A549 (cell line): Measurements from ENCODE around the gene MPHOSPH6. TPM values are rescaled to one million over a fixed set of nuclear protein-coding genes. Genes with fewer than 3 reads are reported as not detected.

Source experiments
- ATAC-seq, 2 experiments: fragments of 200-7000 bp in 1 of 2; fragments of >200 bp in 1 of 2; cut with Nextera tagmentation in 1 of 2; cut with Tn5 transposase in 1 of 2; 3 replicates each; pipeline versions ENCODE4 v1.8.0 to v1.9.1; 2018 to 2020; ENCODE audit warnings: mild to moderate bottlenecking in 1 of 2, moderate library complexity in 1 of 2
- CTCF ChIA-PET: fragments of 300-600 bp; sonication (Branson Sonifier 250); formaldehyde crosslinking; extraction: SDS; loops from one replicate; lab custom pipeline; 2021; ENCODE audit warnings: antibody characterized with exemption, inconsistent platforms; lab: Yijun Ruan, JAX
- POLR2A ChIA-PET: fragments of 350-600 bp; formaldehyde crosslinking; extraction: SDS; loops from one replicate; lab custom pipeline; 2021; ENCODE audit warnings: antibody characterized with exemption, inconsistent platforms; lab: Yijun Ruan, JAX
- DNase-seq, 2 experiments: peaks; one replicate each; pipeline versions ENCODE4 v3.0.0 to v3.0.0-alpha.2; 2011 to 2016; ENCODE audit warnings: low read depth in 1 of 2, low spot score in 1 of 2
- FAIRE-seq: peaks from 2 replicates; lab custom pipeline; 2011; peaks lifted over from hg19 to GRCh38; lab: Jason Lieb, UNC
- H3K27ac ChIP-seq, 2 experiments: fragments of >200 bp; sonication (Bioruptor Twin); formaldehyde crosslinking; 3 replicates each; pipeline ENCODE4 v1.5.1; 2016 to 2017
- H3K4me1 ChIP-seq: fragments of >200 bp; sonication (Bioruptor Twin); formaldehyde crosslinking; 3 replicates; pipeline ENCODE4 v1.6.1; 2016
- H3K4me2 ChIP-seq: fragments of >200 bp; sonication (Bioruptor Twin); formaldehyde crosslinking; 3 replicates; pipeline ENCODE4 v1.6.1; 2016
- H3K4me3 ChIP-seq: fragments of >200 bp; sonication (Bioruptor Twin); formaldehyde crosslinking; 3 replicates; pipeline ENCODE4 v1.5.1; 2016
- H3K9me3 ChIP-seq: fragments of >200 bp; sonication (Bioruptor Twin); formaldehyde crosslinking; 3 replicates; pipeline ENCODE4 v1.6.1; 2016
- ATOH8 ChIP-seq: fragments of 250-450 bp; sonication (Bioruptor Pico); IDR thresholded peaks from 2 replicates; pipeline ENCODE4 v1.5.0; 2020; ENCODE audit warnings: low read depth, mild to moderate bottlenecking, moderate library complexity
- BHLHE40 ChIP-seq: IDR thresholded peaks from 2 replicates; pipeline ENCODE4 v1.6.1; 2012; ENCODE audit warnings: low read depth, low read length, inconsistent platforms
- CBX8 ChIP-seq: fragments of 200-600 bp; sonication (generic); IDR thresholded peaks from 2 replicates; pipeline ENCODE4 v1.6.1; 2016
- CHD2 ChIP-seq: fragments of 150-350 bp; IDR thresholded peaks from 2 replicates; pipeline ENCODE4 v1.6.1; 2014; ENCODE audit warnings: low read length; ENCODE audit not compliant: partially characterized antibody
- CHD4 ChIP-seq: fragments of 200-600 bp; sonication (generic); IDR thresholded peaks from 2 replicates; pipeline ENCODE4 v1.6.1; 2016; ENCODE audit warnings: antibody characterized with exemption, mild to moderate bottlenecking, borderline replicate concordance
- EHF ChIP-seq: fragments of 250-450 bp; sonication (Bioruptor Pico); IDR thresholded peaks from 2 replicates; pipeline ENCODE4 v1.5.0; 2020; ENCODE audit warnings: mild to moderate bottlenecking
- EHMT2 ChIP-seq: fragments of 200-600 bp; sonication (generic); IDR thresholded peaks from 2 replicates; pipeline ENCODE4 v1.6.1; 2016; ENCODE audit warnings: antibody characterized with exemption, low read depth, mild to moderate bottlenecking, moderate library complexity
- FOSB ChIP-seq: fragments of 250-450 bp; sonication (Bioruptor Pico); IDR thresholded peaks from 2 replicates; pipeline ENCODE4 v1.5.0; 2020; ENCODE audit warnings: mild to moderate bottlenecking, moderate library complexity
- FOSL2 ChIP-seq, 2 experiments: fragments of 450-650 bp in 1 of 2; fragments of >200 bp in 1 of 2; sonication (Bioruptor Twin) in 1 of 2; formaldehyde crosslinking; IDR thresholded peaks; 2 replicates each; pipeline versions ENCODE4 v1.5.0 to v1.6.1; 2016 to 2020; ENCODE audit warnings: mild to moderate bottlenecking in 1 of 2, moderate library complexity in 1 of 2
- FOXS1 ChIP-seq: fragments of 250-450 bp; sonication (Bioruptor Pico); IDR thresholded peaks from 2 replicates; pipeline ENCODE4 v1.5.0; 2020; ENCODE audit warnings: mild to moderate bottlenecking, moderate library complexity
- GATA3 ChIP-seq: IDR thresholded peaks from 2 replicates; pipeline ENCODE4 v1.6.1; 2012; ENCODE audit warnings: borderline replicate concordance
- HDAC2 ChIP-seq: fragments of 200-600 bp; sonication (generic); IDR thresholded peaks from 2 replicates; pipeline ENCODE4 v1.6.1; 2016
- HEYL ChIP-seq: fragments of 250-450 bp; sonication (Bioruptor Pico); IDR thresholded peaks from 2 replicates; pipeline ENCODE4 v1.8.0; 2021; ENCODE audit warnings: mild to moderate bottlenecking, moderate library complexity
- HMGXB4 ChIP-seq: fragments of 250-450 bp; sonication (Bioruptor Pico); IDR thresholded peaks from 2 replicates; pipeline ENCODE4 v1.5.0; 2021; ENCODE audit warnings: mild to moderate bottlenecking, moderate library complexity, borderline replicate concordance
- HOXB13 ChIP-seq: fragments of 250-450 bp; sonication (Bioruptor Pico); IDR thresholded peaks from 2 replicates; pipeline ENCODE4 v1.5.0; 2020; ENCODE audit warnings: low read depth, mild to moderate bottlenecking, moderate library complexity
- MAFK ChIP-seq: fragments of 450-650 bp; IDR thresholded peaks from 2 replicates; pipeline ENCODE4 v1.6.1; 2014; ENCODE audit not compliant: partially characterized antibody
- NR3C1 ChIP-seq: fragments of >200 bp; sonication (Bioruptor Twin); formaldehyde crosslinking; IDR thresholded peaks from 3 replicates; pipeline ENCODE4 v1.6.1; 2017
- POLR2AphosphoS2 ChIP-seq: conservative IDR thresholded peaks from 2 replicates; pipeline ENCODE4 v1.6.1; 2012; ENCODE audit warnings: low read length, improper control_type of control experiment, inconsistent platforms
- RCOR1 ChIP-seq: fragments of 150-350 bp; IDR thresholded peaks from 2 replicates; pipeline ENCODE4 v1.6.1; 2014; ENCODE audit warnings: antibody characterized with exemption, low read length, low read depth
- REST ChIP-seq: fragments of 200-600 bp; sonication (generic); IDR thresholded peaks from 2 replicates; pipeline ENCODE4 v1.6.1; 2016; ENCODE audit warnings: antibody characterized with exemption, mild to moderate bottlenecking, moderate library complexity
- RNF2 ChIP-seq: fragments of 200-600 bp; sonication (generic); IDR thresholded peaks from 2 replicates; pipeline ENCODE4 v1.6.1; 2016; ENCODE audit warnings: low read depth, mild to moderate bottlenecking, antibody characterized with exemption, moderate library complexity, borderline replicate concordance
- SMC3 ChIP-seq: fragments of >200 bp; sonication (Bioruptor Twin); formaldehyde crosslinking; IDR thresholded peaks from 3 replicates; pipeline ENCODE4 v1.6.1; 2018; ENCODE audit warnings: inconsistent platforms
- TFCP2L1 ChIP-seq: fragments of 250-450 bp; sonication (Bioruptor Pico); IDR thresholded peaks from 2 replicates; pipeline ENCODE4 v1.5.0; 2021; ENCODE audit warnings: mild to moderate bottlenecking
- TP53 ChIP-seq: fragments of 250-450 bp; sonication (Bioruptor Pico); IDR thresholded peaks from 2 replicates; pipeline ENCODE4 v1.5.0; 2021; ENCODE audit warnings: mild to moderate bottlenecking, moderate library complexity
- USF2 ChIP-seq: fragments of 450-650 bp; IDR thresholded peaks from 2 replicates; pipeline ENCODE4 v1.6.1; 2014; ENCODE audit warnings: antibody characterized with exemption
- WGBS: methylation state at CpG from one replicate; pipeline ENCODE4 v1.1.6; 2017; ENCODE audit errors: missing lambda C conversion rate; 5-methylcytosine and 5-hydroxymethylcytosine counted together
- polyA plus RNA-seq, 4 experiments: library from polyadenylated mRNA; depleted of rRNA in 3 of 4; stranded (reverse); fragments of >200 nt; fragmentation: RNase III in 1 of 4; extraction: RNeasy Plus Mini Kit Qiagen cat#74134 plus additional on column Dnase treatment in 1 of 4; gene quantifications; 2 replicates in 3 of 4; 3 replicates in 1 of 4; pipeline ENCODE4 v1.2.3, GENCODE V29; 2011 to 2017

MPHOSPH6 gene
- polyA plus RNA-seq, 2 of the 4 experiments (the other 2 are of a cell fraction) = 43.7 to 49.4 TPM

- no peak for DNase-seq
- Histone ChIP-seq H3K27ac (no peak overlapping the region), H3K4me1 (no peaks in the 10 kb centered on the region), H3K4me3 (no peak overlapping the region), H3K9me3 (peaks cover 1% of the 10 kb centered on the region; the same call in 1 of the 3 replicates), H3K4me2 (no peak overlapping the region)
- POLR2A ChIA-PET = no interaction called here
- ATAC-seq = no peak
- 29% methylated on average over 3 of the region's 3 CpGs for WGBS
- CTCF ChIA-PET = no interaction called here
- no peak for TF ChIP-seq HMGXB4 (CRISPR knock-in tag)
- TF ChIP-seq CHD4 = no peak
- no peak for TF ChIP-seq FOXS1 (CRISPR knock-in tag)
- TF ChIP-seq USF2 = no peak
- TF ChIP-seq POLR2AphosphoS2 = no peak
- peak; percentile 91; the same call in 1 of the 2 replicates for TF ChIP-seq RNF2
- no peak for TF ChIP-seq REST
- no peak for TF ChIP-seq HOXB13 (CRISPR knock-in tag)
- peak; percentile 79; the same call in 1 of the 2 replicates for TF ChIP-seq CBX8
- no peak for TF ChIP-seq NR3C1
- no peak for TF ChIP-seq CHD2
- no peak for TF ChIP-seq FOSB
- FAIRE-seq = no peak
These were observed 6.2 kb upstream of the MPHOSPH6 start for GRCh38 chr16:82176204-82176603.

- H3K9me3 ChIP-seq = peaks cover 4% of the 10 kb centered on the region; the same call in 1 of the 3 replicates
- WGBS = 20% methylated on average over 4 of the region's 4 CpGs
- H3K4me1 ChIP-seq = no peaks in the 10 kb centered on the region
- H3K4me3 ChIP-seq = no peak overlapping the region
- H3K27ac ChIP-seq = no peak overlapping the region
- no peak for ATAC-seq
- DNase-seq = no peak
- TF ChIP-seq SMC3 (no peak), TP53 (CRISPR knock-in tag) (no peak), FOSB (no peak), EHMT2 (no peak), HDAC2 (no peak), ATOH8 (CRISPR knock-in tag) (no peak), HMGXB4 (CRISPR knock-in tag) (no peak), USF2 (no peak), FOSL2 (IDR thresholded peaks at IDR 0.05) (no peak), FOSL2 (CRISPR knock-in tag; IDR thresholded peaks at IDR 0.05) (no peak), EHF (CRISPR knock-in tag) (no peak), BHLHE40 (no peak), MAFK (no peak), GATA3 (no peak), RCOR1 (no peak), HEYL (CRISPR knock-in tag) (no peak), TFCP2L1 (no peak)
- TF ChIP-seq, all 56 proteins: peak for 0
- POLR2A ChIA-PET = no interaction called here
- no peak overlapping the region for H3K4me2 ChIP-seq
- CTCF ChIA-PET = interaction anchor here (0.8 kb wide), 1 partner anchor 54 kb away, joined by 3 read pairs; no protein-coding TSS in a partner anchor
- no peak for FAIRE-seq
These were observed 5.6 kb upstream of the MPHOSPH6 start for GRCh38 chr16:82175627-82176026.
